H1 (cell line): ENCODE results near the gene DOCK8. TPM values are rescaled to one million over a fixed set of nuclear protein-coding genes. Genes with fewer than 3 reads are reported as not detected.

ENCODE experiments used
- POLR2A ChIP-seq, 2 experiments: IDR thresholded peaks; 1 replicate in 1 of 2; 2 replicates in 1 of 2; pipeline ENCODE4 v1.6.1; 2011; ENCODE audit warnings: low read depth in 2 of 2, low read length in 2 of 2, mild to moderate bottlenecking in 2 of 2; ENCODE audit errors: control extremely low read depth in 1 of 2
- RBBP5 ChIP-seq: IDR thresholded peaks from 2 replicates; pipeline ENCODE4 v1.7.1; 2012; ENCODE audit warnings: low read depth, mild to moderate bottlenecking, inconsistent platforms, low read length, moderate library complexity, borderline replicate concordance
- USF2 ChIP-seq: IDR thresholded peaks from 2 replicates; pipeline ENCODE4 v1.6.1; 2011; ENCODE audit warnings: low read length, improper control_type of control experiment
- polyA plus RNA-seq, 7 experiments: library from polyadenylated mRNA; depleted of rRNA in 3 of 7; stranded (reverse) in 5 of 7; unstranded in 2 of 7; fragments of >200 nt in 5 of 7; fragments of 200-250 nt in 2 of 7; gene quantifications; 1 replicate in 5 of 7; 2 replicates in 1 of 7; 4 replicates in 1 of 7; pipeline versions ENCODE4 v1.2.1 to v1.2.3, GENCODE V29; 2011 to 2013; ENCODE audit warnings: missing spikeins in 2 of 7, mixed read lengths in 2 of 7
- total RNA-seq: library from RNA; stranded (reverse); fragmentation: NEBNext Ultra II Directional; extraction: Animal tissue kit (Norgen Biotek cat#: 25700); gene quantifications from 2 replicates; pipeline ENCODE4 v1.2.1, GENCODE V29; 2021

DOCK8 gene
- total and polyA plus RNA-seq, 2 of the 8 experiments (the other 6 are each of a cell fraction or from before 2014, with no cell fraction given), result 0.57 to 2.0 TPM

- no peak for TF ChIP-seq USF2
- TF ChIP-seq POLR2A (IDR thresholded peaks at IDR 0.05; ENCODE audit: control extremely low read depth in 1 of 2, low read depth in 2 of 2, low read length in 2 of 2), result no peak
- TF ChIP-seq RBBP5, result no peak
These were observed 268.1 kb downstream of the DOCK8 start (continued) for GRCh38 chr9:482739-483138.
